ENCODE results near the gene LTBP2.

DNA sequence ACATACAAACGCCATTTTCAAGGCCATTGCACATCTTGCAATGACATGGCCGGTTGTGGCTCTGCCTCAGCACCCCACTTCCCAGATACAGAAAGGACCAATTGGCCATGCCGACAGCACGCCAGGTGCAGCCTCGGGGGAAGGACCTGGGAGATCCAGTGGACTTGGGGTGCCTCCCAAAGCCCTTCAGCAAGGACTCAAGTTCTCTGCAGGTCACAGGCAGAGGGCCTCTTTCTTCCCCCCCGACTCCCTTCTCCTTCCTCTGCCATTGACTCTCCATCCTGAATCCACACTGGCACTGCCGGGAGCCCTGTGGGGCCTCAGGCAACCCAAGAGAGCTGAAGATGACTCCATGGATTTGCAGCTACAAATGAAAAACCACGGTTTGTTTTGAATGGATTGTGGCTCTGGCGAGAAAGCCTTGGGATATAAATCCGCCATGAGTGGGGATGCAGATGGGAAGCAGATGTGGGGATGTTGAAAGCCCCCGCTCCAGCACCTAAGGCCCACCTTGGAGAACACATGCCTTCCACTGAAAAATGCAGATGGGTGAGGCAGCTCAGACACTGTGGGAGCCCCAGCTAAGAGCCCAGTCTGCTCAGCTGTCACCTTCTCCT lies 35.1 kb upstream of the LTBP2 start:
- TF ChIP-seq, protein P1, sequence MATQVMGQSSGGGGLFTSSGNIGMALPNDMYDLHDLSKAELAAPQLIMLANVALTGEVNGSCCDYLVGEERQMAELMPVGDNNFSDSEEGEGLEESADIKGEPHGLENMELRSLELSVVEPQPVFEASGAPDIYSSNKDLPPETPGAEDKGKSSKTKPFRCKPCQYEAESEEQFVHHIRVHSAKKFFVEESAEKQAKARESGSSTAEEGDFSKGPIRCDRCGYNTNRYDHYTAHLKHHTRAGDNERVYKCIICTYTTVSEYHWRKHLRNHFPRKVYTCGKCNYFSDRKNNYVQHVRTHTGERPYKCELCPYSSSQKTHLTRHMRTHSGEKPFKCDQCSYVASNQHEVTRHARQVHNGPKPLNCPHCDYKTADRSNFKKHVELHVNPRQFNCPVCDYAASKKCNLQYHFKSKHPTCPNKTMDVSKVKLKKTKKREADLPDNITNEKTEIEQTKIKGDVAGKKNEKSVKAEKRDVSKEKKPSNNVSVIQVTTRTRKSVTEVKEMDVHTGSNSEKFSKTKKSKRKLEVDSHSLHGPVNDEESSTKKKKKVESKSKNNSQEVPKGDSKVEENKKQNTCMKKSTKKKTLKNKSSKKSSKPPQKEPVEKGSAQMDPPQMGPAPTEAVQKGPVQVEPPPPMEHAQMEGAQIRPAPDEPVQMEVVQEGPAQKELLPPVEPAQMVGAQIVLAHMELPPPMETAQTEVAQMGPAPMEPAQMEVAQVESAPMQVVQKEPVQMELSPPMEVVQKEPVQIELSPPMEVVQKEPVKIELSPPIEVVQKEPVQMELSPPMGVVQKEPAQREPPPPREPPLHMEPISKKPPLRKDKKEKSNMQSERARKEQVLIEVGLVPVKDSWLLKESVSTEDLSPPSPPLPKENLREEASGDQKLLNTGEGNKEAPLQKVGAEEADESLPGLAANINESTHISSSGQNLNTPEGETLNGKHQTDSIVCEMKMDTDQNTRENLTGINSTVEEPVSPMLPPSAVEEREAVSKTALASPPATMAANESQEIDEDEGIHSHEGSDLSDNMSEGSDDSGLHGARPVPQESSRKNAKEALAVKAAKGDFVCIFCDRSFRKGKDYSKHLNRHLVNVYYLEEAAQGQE (IDR thresholded peaks at IDR 0.05; ENCODE audit: insufficient replicate concordance, low read depth): no peak
- TF ChIP-seq, protein P2, sequence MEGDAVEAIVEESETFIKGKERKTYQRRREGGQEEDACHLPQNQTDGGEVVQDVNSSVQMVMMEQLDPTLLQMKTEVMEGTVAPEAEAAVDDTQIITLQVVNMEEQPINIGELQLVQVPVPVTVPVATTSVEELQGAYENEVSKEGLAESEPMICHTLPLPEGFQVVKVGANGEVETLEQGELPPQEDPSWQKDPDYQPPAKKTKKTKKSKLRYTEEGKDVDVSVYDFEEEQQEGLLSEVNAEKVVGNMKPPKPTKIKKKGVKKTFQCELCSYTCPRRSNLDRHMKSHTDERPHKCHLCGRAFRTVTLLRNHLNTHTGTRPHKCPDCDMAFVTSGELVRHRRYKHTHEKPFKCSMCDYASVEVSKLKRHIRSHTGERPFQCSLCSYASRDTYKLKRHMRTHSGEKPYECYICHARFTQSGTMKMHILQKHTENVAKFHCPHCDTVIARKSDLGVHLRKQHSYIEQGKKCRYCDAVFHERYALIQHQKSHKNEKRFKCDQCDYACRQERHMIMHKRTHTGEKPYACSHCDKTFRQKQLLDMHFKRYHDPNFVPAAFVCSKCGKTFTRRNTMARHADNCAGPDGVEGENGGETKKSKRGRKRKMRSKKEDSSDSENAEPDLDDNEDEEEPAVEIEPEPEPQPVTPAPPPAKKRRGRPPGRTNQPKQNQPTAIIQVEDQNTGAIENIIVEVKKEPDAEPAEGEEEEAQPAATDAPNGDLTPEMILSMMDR (IDR thresholded peaks at IDR 0.05; ENCODE audit: insufficient read depth, low read length): no peak
- no peak for TF ChIP-seq POLR2AphosphoS5 (IDR thresholded peaks at IDR 0.05; ENCODE audit: low read depth)
- TF ChIP-seq SPI1 (IDR thresholded peaks at IDR 0.05; ENCODE audit: borderline replicate concordance, low read depth): no peak
